ENCODE data around the gene ZNF48.

DNA sequence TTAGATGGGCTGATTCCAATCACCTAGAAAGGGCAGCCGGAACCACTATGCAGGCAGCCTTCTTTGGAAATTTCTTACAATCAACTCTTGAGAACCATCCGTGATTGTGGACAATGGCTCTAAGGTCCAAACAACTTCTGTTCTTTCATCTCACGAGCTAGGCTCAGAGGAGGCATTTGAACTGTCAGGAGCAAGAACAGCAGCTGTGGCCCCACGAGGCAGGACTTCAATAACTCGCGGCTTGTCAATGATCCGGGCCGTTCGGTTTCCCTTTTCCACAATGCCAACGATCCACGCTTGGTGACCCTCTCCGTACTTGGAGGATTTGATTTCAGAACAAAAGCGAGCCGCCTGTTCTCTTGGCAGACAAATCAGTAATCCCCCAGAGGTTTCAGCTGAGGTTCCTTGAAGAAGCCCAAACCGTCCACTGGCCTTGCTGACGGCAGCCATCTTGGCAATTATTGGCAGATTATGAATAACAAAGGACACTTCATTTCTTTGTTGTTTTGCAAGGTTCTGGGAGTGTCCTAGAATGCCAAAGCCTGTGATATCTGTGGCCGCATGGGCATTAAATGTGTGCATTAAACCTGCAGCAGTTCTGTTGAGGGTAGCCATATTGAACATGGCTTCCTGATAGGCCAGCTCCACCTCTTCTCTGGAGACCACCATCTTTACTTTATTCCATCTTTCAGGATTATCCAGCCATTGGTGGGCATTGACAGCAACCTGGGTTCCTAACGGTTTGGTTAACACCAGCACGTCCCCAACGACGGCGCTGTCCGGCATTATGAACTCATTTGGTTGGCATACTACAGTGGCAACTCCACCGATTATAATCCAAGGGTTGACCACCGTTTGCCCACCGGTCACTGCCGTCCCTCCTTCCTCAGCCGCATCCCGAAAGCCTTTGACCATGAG is 49.3 kb downstream of the ZNF48 start:
- TF ChIP-seq, protein P1, sequence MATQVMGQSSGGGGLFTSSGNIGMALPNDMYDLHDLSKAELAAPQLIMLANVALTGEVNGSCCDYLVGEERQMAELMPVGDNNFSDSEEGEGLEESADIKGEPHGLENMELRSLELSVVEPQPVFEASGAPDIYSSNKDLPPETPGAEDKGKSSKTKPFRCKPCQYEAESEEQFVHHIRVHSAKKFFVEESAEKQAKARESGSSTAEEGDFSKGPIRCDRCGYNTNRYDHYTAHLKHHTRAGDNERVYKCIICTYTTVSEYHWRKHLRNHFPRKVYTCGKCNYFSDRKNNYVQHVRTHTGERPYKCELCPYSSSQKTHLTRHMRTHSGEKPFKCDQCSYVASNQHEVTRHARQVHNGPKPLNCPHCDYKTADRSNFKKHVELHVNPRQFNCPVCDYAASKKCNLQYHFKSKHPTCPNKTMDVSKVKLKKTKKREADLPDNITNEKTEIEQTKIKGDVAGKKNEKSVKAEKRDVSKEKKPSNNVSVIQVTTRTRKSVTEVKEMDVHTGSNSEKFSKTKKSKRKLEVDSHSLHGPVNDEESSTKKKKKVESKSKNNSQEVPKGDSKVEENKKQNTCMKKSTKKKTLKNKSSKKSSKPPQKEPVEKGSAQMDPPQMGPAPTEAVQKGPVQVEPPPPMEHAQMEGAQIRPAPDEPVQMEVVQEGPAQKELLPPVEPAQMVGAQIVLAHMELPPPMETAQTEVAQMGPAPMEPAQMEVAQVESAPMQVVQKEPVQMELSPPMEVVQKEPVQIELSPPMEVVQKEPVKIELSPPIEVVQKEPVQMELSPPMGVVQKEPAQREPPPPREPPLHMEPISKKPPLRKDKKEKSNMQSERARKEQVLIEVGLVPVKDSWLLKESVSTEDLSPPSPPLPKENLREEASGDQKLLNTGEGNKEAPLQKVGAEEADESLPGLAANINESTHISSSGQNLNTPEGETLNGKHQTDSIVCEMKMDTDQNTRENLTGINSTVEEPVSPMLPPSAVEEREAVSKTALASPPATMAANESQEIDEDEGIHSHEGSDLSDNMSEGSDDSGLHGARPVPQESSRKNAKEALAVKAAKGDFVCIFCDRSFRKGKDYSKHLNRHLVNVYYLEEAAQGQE (IDR thresholded peaks at IDR 0.05; ENCODE audit: insufficient read depth in 1 of 2, low read depth in 2 of 2, low read length in 2 of 2) = no peak
- no peak for TF ChIP-seq TAF1 (IDR thresholded peaks at IDR 0.05; ENCODE audit: borderline replicate concordance, insufficient read depth, low read length)

Data from PFSK-1 (cell line).